GM18498 (cell line): Measurements from ENCODE around the gene KLHDC7A.

Experiments
- ATAC-seq: cut with Tn5 transposase; IDR thresholded peaks from one replicate; pipeline ENCODE4 v1.9.1; 2021; ENCODE audit warnings: mild to moderate bottlenecking, moderate library complexity; ENCODE audit not compliant: unreplicated experiment

Gene KLHDC7A

DNA sequence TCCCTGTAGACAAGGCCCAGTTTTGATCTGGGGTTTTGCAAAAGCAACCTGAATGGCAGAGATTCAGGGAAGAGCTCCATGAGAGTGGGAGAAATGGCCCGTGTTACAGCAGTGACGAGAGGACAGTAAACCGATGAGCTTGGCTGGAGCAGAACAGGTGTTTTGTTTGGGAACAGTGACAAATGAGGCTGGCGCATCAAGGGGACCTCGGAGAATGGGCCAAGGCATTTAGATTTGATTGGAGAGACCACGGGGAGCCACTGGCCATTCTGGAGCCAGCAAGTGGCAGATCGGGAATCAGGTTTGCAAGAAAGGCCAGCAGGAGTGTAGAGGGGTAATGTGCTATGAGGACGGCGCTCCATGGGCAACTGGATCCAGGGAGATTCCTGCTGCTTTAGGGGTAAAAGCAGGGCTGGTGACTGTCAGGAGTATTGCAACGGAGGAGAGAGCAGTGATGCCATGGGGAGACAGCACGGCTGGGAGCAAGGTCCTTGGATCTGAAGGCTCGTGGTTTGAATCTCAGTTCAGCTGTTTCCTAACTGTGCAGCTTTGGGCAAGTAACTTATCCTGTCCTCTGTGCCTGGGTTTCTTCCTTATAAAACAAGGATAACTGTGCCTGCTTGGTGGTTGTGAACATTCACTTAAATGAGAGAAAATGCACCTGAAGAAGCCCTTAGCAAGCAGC lies 9.9 kb upstream of the KLHDC7A start:
- ATAC-seq = no peak

DNA sequence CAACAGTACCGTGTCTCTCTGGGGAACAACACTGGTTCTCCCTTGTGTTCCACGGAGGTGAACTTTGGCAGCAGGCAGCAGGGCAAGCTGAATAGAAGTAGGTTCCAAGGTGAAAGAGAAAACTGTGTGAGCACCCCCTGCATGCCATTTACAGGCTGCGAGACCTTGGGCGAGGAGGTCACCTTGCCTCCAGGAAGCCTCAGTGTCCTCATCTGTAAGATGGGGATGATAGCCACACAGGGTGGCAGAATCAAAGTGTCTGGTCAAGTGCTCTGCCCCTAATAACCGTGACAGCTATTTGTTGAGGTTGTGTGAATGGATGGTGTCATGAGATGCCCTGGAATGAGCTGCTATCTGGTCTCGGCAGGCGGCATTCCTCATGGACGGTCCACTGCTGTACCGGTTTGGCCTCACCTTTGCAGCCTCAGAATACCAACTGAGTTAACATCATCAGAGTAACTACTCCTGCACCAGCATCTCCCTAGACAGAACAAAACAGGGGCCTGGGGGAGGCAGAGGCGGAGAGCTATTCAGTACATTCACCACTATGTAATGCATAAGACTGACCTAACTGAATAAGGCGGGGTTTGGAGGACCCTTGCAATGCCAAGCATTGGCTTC lies 7.4 kb upstream of the KLHDC7A start:
- ATAC-seq = no peak

GRCh38 chr1:18474559-18475175 lies 6.1 kb upstream of the KLHDC7A start:
- ATAC-seq = no peak

GRCh38 chr1:18475234-18475905 lies 5.4 kb upstream of the KLHDC7A start:
- no peak for ATAC-seq

DNA sequence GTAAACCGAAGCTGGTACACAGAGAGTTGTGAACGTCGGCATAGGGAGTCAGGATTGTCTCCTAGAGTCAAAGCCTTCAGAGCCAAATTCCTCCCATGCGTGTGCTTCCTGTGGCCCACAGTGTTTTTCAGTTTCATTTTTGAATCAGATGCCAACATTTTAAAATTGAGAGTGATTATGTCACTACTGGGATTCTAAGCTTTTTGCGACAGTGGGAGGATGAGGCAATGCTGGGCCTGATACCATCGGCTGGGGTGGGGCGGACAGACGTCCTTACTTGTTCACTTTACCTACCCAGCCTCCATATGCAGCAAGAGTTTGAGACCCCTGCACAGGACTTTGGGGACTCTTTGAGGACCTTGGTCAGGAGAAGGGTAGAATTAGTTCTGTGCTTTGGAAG lies 1.3 kb upstream of the KLHDC7A start:
- no peak for ATAC-seq

DNA sequence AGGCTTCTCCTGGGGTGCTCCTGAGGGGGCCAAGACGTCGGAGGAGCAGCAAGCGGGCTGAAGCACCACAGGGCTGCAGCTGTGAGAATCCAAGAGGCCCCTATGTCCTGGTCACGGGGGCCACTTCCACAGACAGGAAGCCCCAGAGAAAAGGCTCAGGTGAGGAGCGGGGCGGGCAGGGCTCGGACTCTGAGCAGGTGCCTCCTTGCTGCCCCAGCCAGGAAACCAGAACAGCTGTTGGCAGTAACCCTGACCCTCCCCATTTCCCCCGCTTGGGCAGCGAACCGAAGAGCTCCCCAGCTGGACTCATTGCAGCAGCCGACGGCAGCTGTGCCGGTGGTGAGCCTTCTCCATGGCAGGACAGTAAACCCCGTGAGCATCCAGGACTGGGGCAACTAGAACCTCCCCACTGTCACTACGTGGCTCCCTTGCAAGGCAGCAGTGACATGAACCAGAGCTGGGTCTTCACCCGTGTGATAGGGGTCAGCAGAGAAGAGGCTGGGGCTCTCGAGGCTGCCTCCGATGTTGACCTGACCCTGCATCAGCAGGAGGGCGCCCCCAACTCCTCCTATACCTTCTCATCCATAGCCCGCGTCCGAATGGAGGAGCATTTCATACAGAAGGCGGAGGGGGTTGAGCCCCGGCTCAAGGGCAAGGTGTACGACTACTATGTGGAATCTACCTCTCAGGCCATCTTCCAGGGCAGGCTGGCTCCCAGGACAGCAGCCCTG lies 625 bp downstream of the KLHDC7A start:
- ATAC-seq = no peak

DNA sequence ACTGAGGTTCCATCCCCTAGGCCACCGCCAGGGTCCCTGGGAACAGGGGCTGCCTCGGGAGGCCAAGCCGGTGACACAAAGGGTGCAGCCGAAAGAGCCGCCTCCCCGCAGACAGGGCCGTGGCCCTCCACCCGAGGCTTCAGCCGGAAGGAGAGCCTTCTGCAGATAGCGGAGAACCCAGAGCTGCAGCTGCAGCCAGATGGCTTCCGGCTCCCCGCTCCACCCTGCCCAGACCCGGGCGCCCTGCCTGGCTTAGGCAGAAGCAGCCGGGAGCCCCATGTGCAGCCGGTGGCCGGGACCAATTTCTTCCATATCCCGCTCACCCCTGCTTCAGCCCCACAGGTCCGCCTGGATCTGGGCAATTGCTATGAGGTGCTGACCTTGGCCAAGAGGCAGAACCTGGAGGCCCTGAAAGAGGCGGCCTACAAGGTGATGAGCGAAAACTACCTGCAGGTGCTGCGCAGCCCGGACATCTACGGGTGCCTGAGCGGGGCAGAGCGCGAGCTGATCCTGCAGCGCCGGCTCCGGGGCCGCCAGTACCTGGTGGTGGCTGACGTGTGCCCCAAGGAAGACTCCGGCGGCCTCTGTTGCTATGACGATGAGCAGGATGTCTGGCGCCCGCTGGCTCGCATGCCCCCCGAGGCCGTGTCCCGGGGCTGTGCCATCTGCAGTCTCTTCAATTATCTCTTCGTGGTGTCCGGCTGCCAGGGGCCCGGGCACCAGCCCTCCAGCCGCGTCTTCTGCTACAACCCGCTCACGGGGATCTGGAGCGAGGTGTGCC lies 1.4 kb downstream of the KLHDC7A start:
- ATAC-seq = no peak

GRCh38 chr1:18482721-18483425 lies 2.1 kb downstream of the KLHDC7A start:
- ATAC-seq = no peak

GRCh38 chr1:18484276-18484675 lies 3.5 kb downstream of the KLHDC7A start:
- ATAC-seq = no peak

DNA sequence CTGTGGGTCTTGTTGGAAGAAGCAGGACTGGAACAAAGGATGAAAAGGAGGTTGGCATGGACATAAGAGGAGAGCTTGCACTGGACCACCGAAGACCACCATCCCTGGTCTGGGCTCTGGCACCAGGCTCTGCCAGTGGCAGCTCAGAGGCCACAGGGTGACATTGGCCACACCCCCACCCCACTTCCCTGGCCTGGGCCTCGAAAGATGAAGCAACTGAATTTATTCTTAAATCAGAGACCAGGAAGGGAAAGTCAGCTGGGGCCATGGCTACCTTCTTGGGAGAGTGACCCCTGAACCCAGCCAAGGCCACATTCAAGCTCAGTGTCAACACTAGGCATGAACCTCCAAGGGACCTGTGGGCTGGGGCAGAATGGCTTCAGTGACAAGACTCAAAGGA lies 4.0 kb downstream of the KLHDC7A start:
- no peak for ATAC-seq

DNA sequence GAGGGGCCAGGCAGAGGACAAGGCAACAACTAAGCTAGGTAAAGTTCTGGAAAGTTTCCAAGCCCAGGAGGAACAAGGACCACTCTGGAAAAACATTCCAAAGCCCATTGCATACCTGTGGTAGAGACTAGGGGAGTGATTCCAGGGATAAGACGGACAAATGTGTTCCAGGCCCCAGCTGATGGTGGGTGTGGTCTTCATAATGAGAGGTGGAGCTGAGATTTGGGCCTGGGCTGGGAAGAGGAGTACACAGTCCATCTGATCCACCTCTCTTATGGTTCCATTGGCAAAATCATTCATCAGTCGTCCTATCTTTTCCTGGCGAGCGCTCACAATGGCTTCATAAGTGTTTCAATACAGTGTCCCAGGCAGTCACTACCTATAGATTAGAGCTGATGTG lies 4.5 kb downstream of the KLHDC7A start:
- no peak for ATAC-seq

GRCh38 chr1:18486195-18486594 lies 5.5 kb downstream of the KLHDC7A start:
- no peak for ATAC-seq

DNA sequence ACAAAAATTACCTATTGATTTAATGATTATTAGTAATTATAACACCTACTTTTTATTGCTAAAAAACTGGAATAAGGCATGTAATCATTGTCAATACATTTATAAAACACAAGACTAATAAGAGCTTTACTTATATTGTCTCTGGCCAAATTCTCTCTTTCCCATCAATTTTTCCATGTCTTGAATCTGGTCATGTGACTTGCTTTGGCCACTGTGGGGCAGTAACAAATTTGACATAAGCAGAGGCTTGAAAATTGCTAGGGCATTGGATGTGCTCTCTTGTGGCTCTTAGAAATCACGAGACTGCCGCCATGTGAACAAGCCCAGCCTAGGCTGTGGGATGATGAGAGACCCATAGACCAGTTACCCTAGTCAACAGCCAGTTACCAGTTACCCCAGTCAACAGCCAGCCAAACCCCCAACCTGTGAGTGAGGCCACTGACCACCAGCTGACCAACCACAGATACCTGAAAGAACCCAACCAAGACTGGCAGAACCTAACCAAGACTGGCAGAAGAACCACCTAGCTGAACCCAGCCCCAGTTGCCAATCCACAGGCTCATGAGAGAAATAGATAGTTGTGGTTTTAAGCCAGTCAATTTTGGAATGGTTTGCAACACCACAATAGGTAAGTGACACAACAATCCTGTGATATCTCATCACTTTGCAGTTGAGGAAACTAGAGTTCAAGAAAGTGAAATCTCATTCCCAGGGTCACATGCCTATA lies 8.8 kb downstream of the KLHDC7A start:
- ATAC-seq = no peak

GRCh38 chr1:18491168-18491567 lies 10.4 kb downstream of the KLHDC7A start:
- ATAC-seq = no peak

GRCh38 chr1:18494304-18494703 lies 13.6 kb downstream of the KLHDC7A start:
- ATAC-seq = no peak

GRCh38 chr1:18495635-18496034 lies 14.9 kb downstream of the KLHDC7A start:
- ATAC-seq = no peak

DNA sequence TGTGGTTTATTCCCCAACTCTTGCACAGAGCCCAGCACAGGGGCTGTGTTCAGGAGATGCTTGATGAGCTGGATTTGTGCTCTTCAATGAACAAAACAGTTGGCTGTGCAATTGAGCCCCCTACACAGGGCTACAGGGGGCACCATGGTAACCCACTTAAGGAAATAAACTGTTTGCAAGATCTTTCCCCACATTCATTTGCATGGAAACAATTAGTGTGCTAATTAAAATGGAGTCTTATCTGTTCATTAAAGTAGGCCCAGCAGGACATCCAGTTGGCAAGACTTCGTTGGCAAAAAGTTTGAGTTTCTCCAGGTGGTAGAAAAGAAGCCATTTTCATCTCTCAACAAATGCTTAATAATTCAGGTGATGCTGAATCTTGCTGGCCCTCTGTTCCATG lies 15.3 kb downstream of the KLHDC7A start:
- ATAC-seq = no peak

DNA sequence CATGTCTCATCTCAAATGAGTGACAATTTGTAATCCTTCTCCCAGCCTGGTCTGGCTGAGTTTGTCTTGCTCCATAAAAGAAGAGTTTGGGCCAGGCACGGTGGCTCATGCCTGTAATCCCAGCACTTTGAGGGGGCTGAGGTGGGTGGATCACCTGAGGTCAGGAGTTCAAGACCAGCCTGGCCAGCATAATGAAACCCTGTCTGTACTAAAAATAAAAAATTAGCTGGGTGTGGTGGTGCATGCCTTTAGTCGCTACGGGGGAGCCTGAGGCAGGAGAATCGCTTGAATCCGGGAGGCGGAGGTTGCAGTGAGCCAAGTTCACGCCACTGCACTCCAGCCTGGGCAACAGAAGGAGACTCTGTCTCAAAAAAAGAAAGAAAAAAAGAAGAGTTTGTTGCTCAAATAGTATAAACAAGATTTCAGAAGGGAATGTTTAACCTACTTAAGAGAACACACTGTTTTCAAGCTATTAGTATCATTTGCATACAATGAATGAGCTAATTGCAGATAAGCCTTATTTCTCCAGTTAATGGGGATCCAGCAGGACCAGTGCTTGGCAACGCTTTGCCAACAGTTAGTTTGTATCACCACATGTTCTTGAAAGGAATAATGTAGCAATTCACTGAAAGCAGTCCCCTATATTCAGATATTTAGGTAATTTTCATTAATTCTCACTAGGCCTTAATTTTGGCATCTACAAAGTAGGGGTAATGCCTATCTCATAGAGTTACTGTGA lies 15.9 kb downstream of the KLHDC7A start:
- no peak for ATAC-seq
